SK-N-SH (cell line): ENCODE measurements around the gene CNTLN. TPM values are rescaled to one million over a fixed set of nuclear protein-coding genes. Genes with fewer than 3 reads are reported as not detected.

Source experiments
- CTCF ChIA-PET: fragments of 300-600, 350-600 bp; formaldehyde crosslinking; extraction: SDS; loops from one replicate; lab custom pipeline; 2021; lab: Yijun Ruan, JAX
- POLR2A ChIA-PET: fragments of 350-600 bp; sonication (Branson Sonifier 250); formaldehyde crosslinking; extraction: SDS; loops from one replicate; lab custom pipeline; 2020; ENCODE audit warnings: antibody characterized with exemption, inconsistent platforms; lab: Yijun Ruan, JAX
- DNase-seq: peaks from one replicate; pipeline ENCODE4 v3.0.0; 2012
- H2AFZ ChIP-seq: fragments of 200-600 bp; sonication (generic); 2 replicates; pipeline ENCODE4 v1.8.1; 2016; ENCODE audit warnings: antibody characterized with exemption, mild to moderate bottlenecking, low read depth
- H3F3A ChIP-seq: fragments of 200-600 bp; sonication (generic); replicated peaks from 2 replicates; pipeline ENCODE3; 2016; ENCODE audit warnings: antibody characterized with exemption, mild to moderate bottlenecking; ENCODE audit not compliant: insufficient read depth
- H3K27ac ChIP-seq, 2 experiments: fragments of 200-500 bp in 1 of 2; fragments of 200-600 bp in 1 of 2; sonication (Bioruptor generic) in 1 of 2; sonication (generic), shearing (Covaris generic) in 1 of 2; 2 replicates each; pipeline versions ENCODE4 v1.5.1 to v1.6.1; 2014 to 2016; ENCODE audit warnings: low read depth in 2 of 2, inconsistent platforms in 1 of 2, low read length in 1 of 2, mild to moderate bottlenecking in 1 of 2, mixed read lengths in 1 of 2
- H3K27me3 ChIP-seq: fragments of 200-600 bp; sonication (generic), shearing (Covaris generic); 2 replicates; pipeline ENCODE4 v1.6.1; 2016; ENCODE audit warnings: mixed run types; ENCODE audit not compliant: insufficient read depth
- H3K36me3 ChIP-seq, 2 experiments: fragments of 200-500 bp in 1 of 2; fragments of 200-600 bp in 1 of 2; sonication (Bioruptor generic) in 1 of 2; sonication (generic) in 1 of 2; replicated peaks in 1 of 2; 2 replicates each; pipeline versions ENCODE3 to v1.5.1; 2014 to 2016; ENCODE audit warnings: low read length in 1 of 2, mild to moderate bottlenecking in 1 of 2; ENCODE audit not compliant: insufficient read depth in 2 of 2, control insufficient read depth in 1 of 2
- H3K4me1 ChIP-seq, 2 experiments: fragments of 200-500 bp in 1 of 2; fragments of 200-600 bp in 1 of 2; sonication (Bioruptor generic) in 1 of 2; sonication (generic), shearing (Covaris generic) in 1 of 2; 2 replicates each; pipeline versions ENCODE4 v1.5.1 to v1.6.1; 2014 to 2016; ENCODE audit warnings: low read depth in 1 of 2, low read length in 1 of 2, mixed run types in 1 of 2; ENCODE audit not compliant: insufficient read depth in 2 of 2, control insufficient read depth in 1 of 2
- H3K4me2 ChIP-seq: fragments of 200-600 bp; sonication (generic), shearing (Covaris generic); 2 replicates; pipeline ENCODE4 v1.6.1; 2017; ENCODE audit warnings: mixed run types
- H3K4me3 ChIP-seq, 2 experiments: fragments of 200-500 bp in 1 of 2; fragments of 200-600 bp in 1 of 2; sonication (Bioruptor generic) in 1 of 2; sonication (generic), shearing (Covaris generic) in 1 of 2; 2 replicates each; pipeline versions ENCODE4 v1.5.1 to v1.8.1; 2014 to 2016; ENCODE audit warnings: low read depth in 2 of 2, inconsistent platforms in 1 of 2, low read length in 1 of 2, mild to moderate bottlenecking in 1 of 2, mixed read lengths in 1 of 2, moderate library complexity in 1 of 2
- H3K79me2 ChIP-seq: fragments of 200-600 bp; sonication (generic); 2 replicates; pipeline ENCODE4 v1.8.1; 2017; ENCODE audit warnings: mild to moderate bottlenecking; ENCODE audit not compliant: insufficient read depth
- H3K9ac ChIP-seq: fragments of 200-600 bp; sonication (generic); 2 replicates; pipeline ENCODE4 v1.6.1; 2017; ENCODE audit warnings: mixed run types
- H3K9me2 ChIP-seq: fragments of 200-600 bp; sonication (generic); 2 replicates; pipeline ENCODE4 v1.6.1; 2017; ENCODE audit warnings: mixed run types
- H3K9me3 ChIP-seq: fragments of 200-600 bp; sonication (generic); 2 replicates; pipeline ENCODE4 v1.6.1; 2017; ENCODE audit warnings: mixed run types, mild to moderate bottlenecking, moderate library complexity
- H4K20me1 ChIP-seq: fragments of 200-600 bp; sonication (generic); 2 replicates; pipeline ENCODE4 v1.6.1; 2017; ENCODE audit warnings: mild to moderate bottlenecking, mixed run types; ENCODE audit not compliant: insufficient read depth
- CHD2 ChIP-seq: fragments of 150-350 bp; IDR thresholded peaks from 2 replicates; pipeline ENCODE4 v1.6.1; 2018; ENCODE audit warnings: low read length; ENCODE audit not compliant: partially characterized antibody
- FOXJ3 ChIP-seq: sonication (generic); formaldehyde crosslinking; IDR thresholded peaks from 2 replicates; pipeline ENCODE4 v1.5.1; 2020; ENCODE audit warnings: mild to moderate bottlenecking, missing genetic modification reagents
- GABPA ChIP-seq: IDR thresholded peaks from 2 replicates; pipeline ENCODE4 v1.4.0; 2012; ENCODE audit warnings: low read depth, mild to moderate bottlenecking
- JUND ChIP-seq: IDR thresholded peaks from 2 replicates; pipeline ENCODE4 v1.4.0; 2012
- MXI1 ChIP-seq: IDR thresholded peaks from 2 replicates; pipeline ENCODE4 v1.6.1; 2012; ENCODE audit warnings: mild to moderate bottlenecking, low read depth, low read length, improper control_type of control experiment
- NRF1 ChIP-seq: IDR thresholded peaks from 2 replicates; pipeline ENCODE4 v1.6.1; 2012; ENCODE audit warnings: low read depth, mild to moderate bottlenecking, low read length
- POLR2AphosphoS5 ChIP-seq: IDR thresholded peaks from 2 replicates; pipeline ENCODE4 v1.6.1; 2012; ENCODE audit warnings: low read depth, low read length
- RAD21 ChIP-seq: IDR thresholded peaks from 2 replicates; pipeline ENCODE4 v1.6.1; 2012; ENCODE audit warnings: mild to moderate bottlenecking, low read length
- RFX5 ChIP-seq: IDR thresholded peaks from 2 replicates; pipeline ENCODE4 v1.6.1; 2012; ENCODE audit warnings: mild to moderate bottlenecking, improper control_type of control experiment, low read length
- RXRA ChIP-seq: IDR thresholded peaks from 2 replicates; pipeline ENCODE4 v1.4.0; 2012; ENCODE audit warnings: low read depth, mild to moderate bottlenecking, borderline replicate concordance
- SIN3A ChIP-seq: IDR thresholded peaks from 2 replicates; pipeline ENCODE4 v1.6.1; 2012; ENCODE audit warnings: low read depth, mild to moderate bottlenecking, low read length, moderate library complexity, borderline replicate concordance
- SMC3 ChIP-seq: IDR thresholded peaks from 2 replicates; pipeline ENCODE4 v1.6.1; 2012; ENCODE audit warnings: low read depth, low read length, improper control_type of control experiment
- TAF1 ChIP-seq: IDR thresholded peaks from 2 replicates; pipeline ENCODE4 v1.6.1; 2012; ENCODE audit warnings: low read depth, mild to moderate bottlenecking, low read length, moderate library complexity, borderline replicate concordance
- TEAD4 ChIP-seq: IDR thresholded peaks from 2 replicates; pipeline ENCODE4 v1.4.0; 2012; ENCODE audit warnings: mild to moderate bottlenecking, borderline replicate concordance; ENCODE audit not compliant: insufficient read depth
- YY1 ChIP-seq: IDR thresholded peaks from 2 replicates; pipeline ENCODE4 v1.4.0; 2012; ENCODE audit warnings: low read depth, mild to moderate bottlenecking
- WGBS: methylation state at CpG from one replicate; pipeline ENCODE4 v1.1.6; 2017; ENCODE audit warnings: low lambda C conversion rate; 5-methylcytosine and 5-hydroxymethylcytosine counted together
- polyA plus RNA-seq, 3 experiments: library from polyadenylated mRNA; depleted of rRNA; stranded (reverse); fragments of >200 nt; gene quantifications; 2 replicates each; pipeline ENCODE4 v1.2.3, GENCODE V29; 2012
- TF ChIP-seq, protein P1 (sequence below): IDR thresholded peaks from 2 replicates; pipeline ENCODE4; 2012
- TF ChIP-seq, protein P2 (sequence below): fragments of 200-600 bp; sonication (generic); IDR thresholded peaks from 2 replicates; pipeline ENCODE4 v1.6.1; 2017; ENCODE audit warnings: antibody characterized with exemption, mild to moderate bottlenecking, moderate library complexity
- TF ChIP-seq, protein P3 (sequence below): IDR thresholded peaks from 2 replicates; pipeline ENCODE4 v1.4.0; 2012; ENCODE audit warnings: low read depth

CNTLN gene
- polyA plus RNA-seq, 1 of the 3 experiments (the other 2 are of a cell fraction): 2.5 TPM

DNA sequence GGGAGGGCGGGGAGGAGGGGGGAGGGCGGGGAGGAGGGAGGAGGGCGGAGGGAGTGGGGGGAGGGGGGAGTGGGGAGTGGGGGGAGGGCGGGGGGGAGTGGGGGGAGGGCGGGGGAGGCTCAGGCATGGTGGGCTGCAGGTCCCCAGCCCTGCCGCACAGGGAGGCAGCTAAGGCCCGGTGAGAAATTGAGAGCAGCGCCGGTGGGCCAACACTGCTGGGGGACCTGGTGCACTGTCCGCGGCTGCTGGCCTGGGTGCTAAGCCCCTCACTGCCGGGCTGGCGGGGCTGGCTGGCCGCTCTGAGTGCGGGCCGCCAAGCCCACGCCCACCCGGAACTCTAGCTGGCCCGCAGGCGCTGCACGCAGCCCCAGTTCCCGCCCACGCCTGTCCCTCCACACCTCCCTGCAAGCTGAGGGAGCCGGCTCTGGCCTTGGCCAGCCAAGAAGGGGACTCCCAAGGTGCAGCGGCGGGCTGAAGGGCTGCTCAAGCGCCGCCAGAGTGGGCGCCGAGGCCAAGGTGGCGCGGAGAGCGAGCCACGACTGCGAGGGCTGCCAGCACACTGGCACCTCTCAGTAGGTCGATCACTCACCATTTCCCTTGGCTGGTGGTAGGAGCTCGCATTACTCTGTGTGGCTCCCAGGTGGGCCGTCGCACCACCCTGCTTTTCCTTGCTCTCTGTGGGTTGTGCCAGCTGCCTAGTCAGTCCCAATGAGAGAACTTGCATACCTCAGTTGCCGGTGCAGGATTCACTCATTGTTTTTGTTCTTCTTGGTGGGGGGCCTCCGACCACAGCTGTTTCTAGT lies 160.2 kb downstream of the CNTLN start:
- Histone ChIP-seq H3K4me2 (no peak overlapping the region), H4K20me1 (no peaks in the 10 kb centered on the region), H3K27me3 (no peaks in the 10 kb centered on the region), H3K4me1 (no peaks in the 10 kb centered on the region), H2AFZ (no peak overlapping the region), H3K9ac (no peak overlapping the region), H3K27ac (no peak overlapping the region), H3K9me2 (no peaks in the 10 kb centered on the region), H3F3A (peaks cover 6% of the 10 kb centered on the region), H3K36me3 (no peaks in the 10 kb centered on the region), H3K9me3 (no peaks in the 10 kb centered on the region), H3K4me3 (no peak overlapping the region), H3K79me2 (no peaks in the 10 kb centered on the region)
- ChIA-PET CTCF (no interaction called here), POLR2A (no interaction called here)
- no peak for DNase-seq
- TF ChIP-seq, protein P1, sequence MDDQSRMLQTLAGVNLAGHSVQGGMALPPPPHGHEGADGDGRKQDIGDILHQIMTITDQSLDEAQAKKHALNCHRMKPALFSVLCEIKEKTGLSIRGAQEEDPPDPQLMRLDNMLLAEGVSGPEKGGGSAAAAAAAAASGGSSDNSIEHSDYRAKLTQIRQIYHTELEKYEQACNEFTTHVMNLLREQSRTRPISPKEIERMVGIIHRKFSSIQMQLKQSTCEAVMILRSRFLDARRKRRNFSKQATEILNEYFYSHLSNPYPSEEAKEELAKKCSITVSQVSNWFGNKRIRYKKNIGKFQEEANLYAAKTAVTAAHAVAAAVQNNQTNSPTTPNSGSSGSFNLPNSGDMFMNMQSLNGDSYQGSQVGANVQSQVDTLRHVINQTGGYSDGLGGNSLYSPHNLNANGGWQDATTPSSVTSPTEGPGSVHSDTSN: no peak
- no peak for TF ChIP-seq FOXJ3
- no peak for TF ChIP-seq RXRA
- no peak for TF ChIP-seq RAD21
- TF ChIP-seq, protein P2, sequence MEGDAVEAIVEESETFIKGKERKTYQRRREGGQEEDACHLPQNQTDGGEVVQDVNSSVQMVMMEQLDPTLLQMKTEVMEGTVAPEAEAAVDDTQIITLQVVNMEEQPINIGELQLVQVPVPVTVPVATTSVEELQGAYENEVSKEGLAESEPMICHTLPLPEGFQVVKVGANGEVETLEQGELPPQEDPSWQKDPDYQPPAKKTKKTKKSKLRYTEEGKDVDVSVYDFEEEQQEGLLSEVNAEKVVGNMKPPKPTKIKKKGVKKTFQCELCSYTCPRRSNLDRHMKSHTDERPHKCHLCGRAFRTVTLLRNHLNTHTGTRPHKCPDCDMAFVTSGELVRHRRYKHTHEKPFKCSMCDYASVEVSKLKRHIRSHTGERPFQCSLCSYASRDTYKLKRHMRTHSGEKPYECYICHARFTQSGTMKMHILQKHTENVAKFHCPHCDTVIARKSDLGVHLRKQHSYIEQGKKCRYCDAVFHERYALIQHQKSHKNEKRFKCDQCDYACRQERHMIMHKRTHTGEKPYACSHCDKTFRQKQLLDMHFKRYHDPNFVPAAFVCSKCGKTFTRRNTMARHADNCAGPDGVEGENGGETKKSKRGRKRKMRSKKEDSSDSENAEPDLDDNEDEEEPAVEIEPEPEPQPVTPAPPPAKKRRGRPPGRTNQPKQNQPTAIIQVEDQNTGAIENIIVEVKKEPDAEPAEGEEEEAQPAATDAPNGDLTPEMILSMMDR: no peak
- TF ChIP-seq YY1: no peak
- TF ChIP-seq, protein P3, sequence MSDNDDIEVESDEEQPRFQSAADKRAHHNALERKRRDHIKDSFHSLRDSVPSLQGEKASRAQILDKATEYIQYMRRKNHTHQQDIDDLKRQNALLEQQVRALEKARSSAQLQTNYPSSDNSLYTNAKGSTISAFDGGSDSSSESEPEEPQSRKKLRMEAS: no peak
- no peak for TF ChIP-seq JUND
- TF ChIP-seq MXI1: no peak
- no peak for TF ChIP-seq TAF1
- TF ChIP-seq TEAD4: no peak
- TF ChIP-seq SMC3: no peak
- no peak for TF ChIP-seq SIN3A
- TF ChIP-seq GABPA: no peak
- no peak for TF ChIP-seq POLR2AphosphoS5
- TF ChIP-seq NRF1: no peak
- TF ChIP-seq CHD2: no peak
- TF ChIP-seq RFX5: no peak
- 98% methylated on average over 32 of the region's 41 CpGs for WGBS
